Calu3 (cell line): Measurements from ENCODE around the gene AMT. TPM values are rescaled to one million over a fixed set of nuclear protein-coding genes. Genes with fewer than 3 reads are reported as not detected.
A peak's percentile ranks its signal among the peaks of the same experiment; 100 is the strongest.

Experiments
- BruUV-seq: library from RNA; stranded (reverse); fragments of 400-500 nt; replicated peaks from 2 replicates; lab custom pipeline; 2021; lab: Mats Ljungman, UMichigan
- CTCF ChIA-PET: fragments of 300-600 bp; sonication (Branson Sonifier 250); formaldehyde crosslinking; loops from one replicate; lab custom pipeline; 2022; ENCODE audit warnings: antibody characterized with exemption; lab: Charles Lee
- DNase-seq: peaks from one replicate; pipeline ENCODE4 v3.0.0; 2022
- H3K27ac Mint-ChIP-seq: one replicate; pipeline ENCODE4 v1.8.0; 2022; ENCODE audit warnings: mixed read lengths; ENCODE audit not compliant: unreplicated experiment
- H3K27me3 Mint-ChIP-seq: one replicate; pipeline ENCODE4 v1.8.0; 2022; ENCODE audit warnings: mixed read lengths; ENCODE audit not compliant: unreplicated experiment
- H3K36me3 Mint-ChIP-seq: one replicate; pipeline ENCODE4 v1.8.0; 2022; ENCODE audit warnings: mild to moderate bottlenecking, moderate library complexity, mixed read lengths; ENCODE audit not compliant: insufficient read depth, unreplicated experiment
- H3K4me1 Mint-ChIP-seq: one replicate; pipeline ENCODE4 v1.8.0; 2022; ENCODE audit warnings: mild to moderate bottlenecking, low read depth, mixed read lengths; ENCODE audit not compliant: unreplicated experiment
- H3K4me3 Mint-ChIP-seq: one replicate; pipeline ENCODE4 v1.8.0; 2022; ENCODE audit warnings: mild to moderate bottlenecking, low read depth, moderate library complexity, mixed read lengths; ENCODE audit not compliant: unreplicated experiment
- H3K9me3 Mint-ChIP-seq: one replicate; pipeline ENCODE4 v1.8.0; 2022; ENCODE audit warnings: low read depth, mixed read lengths; ENCODE audit not compliant: unreplicated experiment
- intact Hi-C: fragments of 100-400 bp; cut with micrococcal nuclease; formaldehyde crosslinking; loops from one replicate; pipeline ENCODE4 v1.10.0; 2022; ENCODE audit not compliant: unreplicated experiment
- total RNA-seq: library from RNA; stranded (reverse); gene quantifications from 2 replicates; pipeline ENCODE4 v1.2.3, GENCODE V29; 2022
- TF ChIP-seq, protein P1 (sequence below): fragments of 200-600 bp; IDR thresholded peaks from one replicate; pipeline ENCODE4 v1.8.0; 2022; ENCODE audit warnings: antibody characterized with exemption; ENCODE audit not compliant: unreplicated experiment

AMT gene
- total RNA-seq, 1 experiment from 2014 or later: 9.7 TPM

DNA sequence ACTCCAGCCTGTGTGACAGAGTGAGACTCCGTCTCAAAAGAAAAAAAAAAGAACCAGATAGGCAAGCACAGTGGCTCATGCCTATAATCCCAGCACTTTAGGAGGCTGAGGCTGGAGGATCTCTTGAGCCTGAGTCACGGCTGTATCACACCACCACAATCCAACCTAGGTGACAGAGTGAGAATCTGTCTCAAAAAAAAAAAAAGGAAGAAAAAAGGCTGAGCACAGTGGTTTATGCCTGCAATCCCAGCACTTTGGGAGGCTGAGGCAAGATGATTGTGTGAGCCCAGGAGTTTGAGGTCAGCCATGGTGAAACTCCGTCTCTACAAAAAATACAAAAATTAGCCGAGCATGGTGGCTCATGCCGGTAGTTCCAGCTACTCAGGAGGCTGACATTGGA, 12.5 kb upstream of the AMT start:
- DNase-seq: no peak
- Mint-ChIP-seq H3K4me3 (no peak overlapping the region), H3K27ac (no peak overlapping the region), H3K4me1 (no peaks in the 10 kb centered on the region), H3K27me3 (no peaks in the 10 kb centered on the region), H3K36me3 (peaks cover 12% of the 10 kb centered on the region), H3K9me3 (no peaks in the 10 kb centered on the region)
- intact Hi-C loops: no loop called here
- TF ChIP-seq, protein P1, sequence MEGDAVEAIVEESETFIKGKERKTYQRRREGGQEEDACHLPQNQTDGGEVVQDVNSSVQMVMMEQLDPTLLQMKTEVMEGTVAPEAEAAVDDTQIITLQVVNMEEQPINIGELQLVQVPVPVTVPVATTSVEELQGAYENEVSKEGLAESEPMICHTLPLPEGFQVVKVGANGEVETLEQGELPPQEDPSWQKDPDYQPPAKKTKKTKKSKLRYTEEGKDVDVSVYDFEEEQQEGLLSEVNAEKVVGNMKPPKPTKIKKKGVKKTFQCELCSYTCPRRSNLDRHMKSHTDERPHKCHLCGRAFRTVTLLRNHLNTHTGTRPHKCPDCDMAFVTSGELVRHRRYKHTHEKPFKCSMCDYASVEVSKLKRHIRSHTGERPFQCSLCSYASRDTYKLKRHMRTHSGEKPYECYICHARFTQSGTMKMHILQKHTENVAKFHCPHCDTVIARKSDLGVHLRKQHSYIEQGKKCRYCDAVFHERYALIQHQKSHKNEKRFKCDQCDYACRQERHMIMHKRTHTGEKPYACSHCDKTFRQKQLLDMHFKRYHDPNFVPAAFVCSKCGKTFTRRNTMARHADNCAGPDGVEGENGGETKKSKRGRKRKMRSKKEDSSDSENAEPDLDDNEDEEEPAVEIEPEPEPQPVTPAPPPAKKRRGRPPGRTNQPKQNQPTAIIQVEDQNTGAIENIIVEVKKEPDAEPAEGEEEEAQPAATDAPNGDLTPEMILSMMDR: no peak
- CTCF ChIA-PET: interaction anchor here (0.6 kb wide), 1 partner anchor 47 kb away, joined by 3 read pairs; no protein-coding TSS in a partner anchor
- no TSS peak for BruUV-seq

DNA sequence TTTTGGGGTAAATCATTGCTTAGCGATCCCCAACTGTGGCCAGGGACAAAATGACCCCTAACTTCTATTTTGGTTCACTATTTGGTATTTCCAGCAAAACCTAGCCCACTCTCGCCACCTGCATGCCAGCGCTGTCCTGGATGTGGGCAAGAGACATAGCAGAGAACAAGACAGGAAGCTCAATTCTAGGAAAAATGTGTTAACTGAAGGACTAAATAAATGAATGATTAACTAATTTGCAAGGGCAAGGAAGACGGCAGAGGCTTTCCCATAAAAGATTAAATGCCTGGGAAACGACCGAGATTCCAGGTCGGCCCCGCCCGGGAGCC, 6.4 kb upstream of the AMT start:
- DNase-seq: no peak
- TF ChIP-seq, protein P1: no peak
- Mint-ChIP-seq H3K9me3 (no peaks in the 10 kb centered on the region), H3K4me1 (no peaks in the 10 kb centered on the region), H3K27me3 (no peaks in the 10 kb centered on the region), H3K27ac (peak overlapping the region; percentile 94), H3K36me3 (peaks cover 43% of the 10 kb centered on the region), H3K4me3 (peak overlapping the region; percentile 69)
- intact Hi-C loops: no loop called here
- CTCF ChIA-PET: interaction anchor here (0.6 to 1.4 kb wide), 6 partner anchors 14 to 181 kb away, joined by 3 to 6 read pairs (median 4); partner anchors contain the start of gene TCTA
- TSS peak; percentile 75 for BruUV-seq

DNA sequence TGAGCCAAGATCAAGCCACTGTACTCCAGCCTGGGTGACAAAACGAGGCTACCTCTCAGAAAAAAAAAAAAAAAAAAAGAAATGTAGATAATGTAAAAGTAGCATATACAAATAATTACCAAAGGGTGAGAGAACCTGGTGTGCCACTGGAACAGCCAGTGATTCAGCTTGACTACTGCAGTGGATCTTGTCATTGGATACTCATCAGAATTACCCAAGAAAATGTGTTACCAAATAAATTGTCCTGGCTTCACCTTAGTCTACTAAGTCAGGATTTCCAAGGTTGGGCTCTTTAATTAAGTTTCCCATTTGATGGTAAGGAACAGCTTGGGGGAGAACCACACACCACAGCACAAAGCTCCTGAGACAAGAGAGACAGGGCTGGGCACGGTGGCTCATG, 5.3 kb upstream of the AMT start:
- intact Hi-C loops: no loop called here
- Mint-ChIP-seq H3K27me3 (no peaks in the 10 kb centered on the region), H3K27ac (no peak overlapping the region), H3K9me3 (no peaks in the 10 kb centered on the region), H3K4me3 (no peak overlapping the region), H3K4me1 (peaks cover 6% of the 10 kb centered on the region), H3K36me3 (peaks cover 43% of the 10 kb centered on the region)
- no peak for DNase-seq
- CTCF ChIA-PET: no interaction called here
- TF ChIP-seq, protein P1: no peak
- BruUV-seq: no TSS peak

DNA sequence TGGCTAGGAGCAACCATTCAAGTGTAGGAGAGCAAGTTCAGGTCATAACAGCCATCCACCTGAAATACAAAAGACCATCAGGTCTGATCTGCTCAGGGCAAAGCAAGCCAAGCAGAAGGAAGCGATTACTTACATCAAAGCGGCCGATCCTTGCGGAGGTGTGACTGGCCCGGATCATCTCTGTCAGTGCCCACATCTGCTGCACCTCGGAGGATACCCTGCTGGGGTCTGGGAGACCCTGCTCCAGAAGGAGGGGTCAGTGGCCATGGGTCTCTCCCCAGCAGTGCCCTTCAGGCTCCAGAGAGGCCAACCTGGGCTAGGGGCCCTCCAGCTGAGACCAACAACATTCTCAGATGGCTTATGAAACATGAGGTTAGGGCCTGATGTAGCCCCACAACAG, 2.5 kb upstream of the AMT start:
- no peak overlapping the region for H3K27ac Mint-ChIP-seq
- H3K9me3 Mint-ChIP-seq: no peaks in the 10 kb centered on the region
- CTCF ChIA-PET: no interaction called here
- peaks cover 13% of the 10 kb centered on the region for H3K4me1 Mint-ChIP-seq
- no peak for DNase-seq
- no TSS peak for BruUV-seq
- intact Hi-C loops: no loop called here
- peaks cover 39% of the 10 kb centered on the region for H3K36me3 Mint-ChIP-seq
- no peaks in the 10 kb centered on the region for H3K27me3 Mint-ChIP-seq
- TF ChIP-seq, protein P1: no peak
- H3K4me3 Mint-ChIP-seq: no peak overlapping the region
